ENCODE data around the gene MFRP.

MFRP gene

GRCh38 chr11:119318240-119319135 lies 28.0 kb downstream of the MFRP start:
- no peak for DNase-seq (ENCODE audit: low read depth, low spot score)

- DNase-seq (ENCODE audit: low read depth, low spot score) = no peak
Measured at GRCh38 chr11:119317592-119318239, 28.8 kb downstream of the MFRP start.

- DNase-seq (ENCODE audit: low read depth, low spot score) = no peak
Measured at GRCh38 chr11:119316729-119317591, 29.5 kb downstream of the MFRP start, which contains the start of gene MCAM. MCAM (minus strand) TSS chr11:119317130; CDS start chr11:119317101, 29 bp downstream.

GRCh38 chr11:119316016-119316728 lies 30.3 kb downstream of the MFRP start:
- DNase-seq (ENCODE audit: low read depth, low spot score) = no peak

- no peak for DNase-seq (ENCODE audit: low read depth, low spot score)
Measured at GRCh38 chr11:119315131-119316015, 31.1 kb downstream of the MFRP start.

- no peak for DNase-seq (ENCODE audit: low read depth, low spot score)
Measured at GRCh38 chr11:119314726-119315125, 31.8 kb downstream of the MFRP start.

- DNase-seq (ENCODE audit: low read depth, low spot score) = no peak
Measured at GRCh38 chr11:119310682-119311052, 35.8 kb downstream of the MFRP start.

GRCh38 chr11:119309953-119310681 lies 36.4 kb downstream of the MFRP start:
- DNase-seq (ENCODE audit: low read depth, low spot score) = no peak

- DNase-seq (ENCODE audit: low read depth, low spot score) = no peak
Measured at GRCh38 chr11:119309411-119309810, 37.1 kb downstream of the MFRP start.

GRCh38 chr11:119307974-119308373 lies 38.5 kb downstream of the MFRP start:
- no peak for DNase-seq (ENCODE audit: low read depth, low spot score)

- no peak for DNase-seq (ENCODE audit: low read depth, low spot score)
Measured at GRCh38 chr11:119307219-119307618, 39.3 kb downstream of the MFRP start.

- no peak for DNase-seq (ENCODE audit: low read depth, low spot score)
Measured at GRCh38 chr11:119306373-119306890, 40.1 kb downstream of the MFRP start.

GRCh38 chr11:119305556-119306372 lies 40.7 kb downstream of the MFRP start:
- DNase-seq (ENCODE audit: low read depth, low spot score) = no peak

GRCh38 chr11:119303227-119303718 lies 43.2 kb downstream of the MFRP start:
- DNase-seq (ENCODE audit: low read depth, low spot score) = no peak

- DNase-seq (ENCODE audit: low read depth, low spot score) = no peak
Measured at GRCh38 chr11:119300198-119300964, 46.1 kb downstream of the MFRP start.

GRCh38 chr11:119299416-119299815 lies 47.1 kb downstream of the MFRP start:
- DNase-seq (ENCODE audit: low read depth, low spot score) = no peak

- DNase-seq (ENCODE audit: low read depth, low spot score) = no peak
Measured at GRCh38 chr11:119298726-119299125, 47.8 kb downstream of the MFRP start.

- no peak for DNase-seq (ENCODE audit: low read depth, low spot score)
Measured at GRCh38 chr11:119297938-119298337, 48.6 kb downstream of the MFRP start.
